ENCODE data around the gene CYP3A5.
"Not testable (repeated sequence)": the region's sequence is repeated elsewhere in the genome, so short reads cannot be mapped to it uniquely, and the experiment has no call there.

GRCh38 chr7:99685871-99686608, 6.2 kb upstream of the CYP3A5 start:
- not testable (repeated sequence) for TF ChIP-seq EZH2 (optimal IDR thresholded peaks at IDR 0.05; ENCODE audit: low read depth, low read length); CTCF (IDR thresholded peaks at IDR 0.05; ENCODE audit: low read length); EZH2phosphoT487 (IDR thresholded peaks at IDR 0.05; ENCODE audit: low read length)
